PC-3 (cell line): ENCODE data around the gene KDM4B. TPM values are rescaled to one million over a fixed set of nuclear protein-coding genes. Genes with fewer than 3 reads are reported as not detected.

Experiments used
- ATAC-seq: fragments of 200-7000 bp; cut with Tn5 transposase; 2 replicates; pipeline ENCODE4 v1.9.1; 2020; ENCODE audit warnings: mild to moderate bottlenecking, moderate library complexity
- BruUV-seq: library from RNA; stranded (reverse); fragments of 400-500 nt; replicated peaks from 2 replicates; lab custom pipeline; 2021; lab: Mats Ljungman, UMichigan
- CTCF ChIA-PET: fragments of 300-600 bp; sonication (Branson Sonifier 250); formaldehyde crosslinking; loops from one replicate; lab custom pipeline; 2022; ENCODE audit warnings: antibody characterized with exemption; lab: Charles Lee
- POLR2A ChIA-PET: fragments of 300-600 bp; sonication (Branson Sonifier 250); formaldehyde crosslinking; loops from one replicate; lab custom pipeline; 2022; ENCODE audit warnings: antibody characterized with exemption; ENCODE audit not compliant: unreplicated experiment; lab: Charles Lee
- DNase-seq: peaks from one replicate; pipeline ENCODE4 v3.0.0-alpha.2; 2015
- H2AFZ ChIP-seq: fragments of 300-600 bp; sonication (generic); 2 replicates; pipeline ENCODE4 v1.6.0; 2016; ENCODE audit warnings: antibody characterized with exemption, low read length
- H3F3A ChIP-seq: fragments of 300-600 bp; sonication (generic); one replicate; pipeline ENCODE4 v1.6.0; 2017; ENCODE audit warnings: antibody characterized with exemption, low read length, control low read depth, mild to moderate bottlenecking; ENCODE audit not compliant: unreplicated experiment
- H3K27ac ChIP-seq: fragments of 300-600 bp; sonication (generic); 2 replicates; pipeline ENCODE4 v1.5.1; 2016; ENCODE audit warnings: mild to moderate bottlenecking, low read length
- H3K27me3 ChIP-seq: fragments of 300-600 bp; sonication (generic); 2 replicates; pipeline ENCODE4 v1.6.1; 2016; ENCODE audit warnings: low read length, mixed read lengths
- H3K36me3 ChIP-seq: fragments of 300-600 bp; sonication (generic); 2 replicates; pipeline ENCODE4 v1.6.1; 2016; ENCODE audit warnings: low read depth, mixed run types, low read length, mixed read lengths
- H3K4me1 ChIP-seq: fragments of 300-600 bp; sonication (generic); 2 replicates; pipeline ENCODE4 v1.5.1; 2016; ENCODE audit warnings: low read length; ENCODE audit not compliant: insufficient read depth
- H3K4me2 ChIP-seq: fragments of 300-600 bp; sonication (generic); 2 replicates; pipeline ENCODE4 v1.6.0; 2016; ENCODE audit warnings: low read length
- H3K4me3 ChIP-seq: fragments of 300-600 bp; sonication (generic); 2 replicates; pipeline ENCODE4 v1.5.1; 2016; ENCODE audit warnings: mild to moderate bottlenecking, low read length, mixed read lengths
- H3K79me2 ChIP-seq: fragments of 300-600 bp; sonication (generic); 2 replicates; pipeline ENCODE4 v1.6.1; 2017; ENCODE audit warnings: low read length, mixed read lengths
- H3K9ac ChIP-seq: fragments of 300-600 bp; sonication (generic); 2 replicates; pipeline ENCODE4 v1.6.0; 2016; ENCODE audit warnings: mild to moderate bottlenecking, low read length
- H3K9me2 ChIP-seq: fragments of 300-600 bp; sonication (generic); replicated peaks from 2 replicates; pipeline ENCODE4 v1.6.1; 2016; ENCODE audit warnings: mixed run types, low read length, mixed read lengths
- H3K9me3 ChIP-seq: fragments of 300-600 bp; sonication (generic); 2 replicates; pipeline ENCODE4 v1.6.1; 2016; ENCODE audit warnings: low read length, mixed read lengths
- H4K20me1 ChIP-seq: fragments of 300-600 bp; sonication (generic); 2 replicates; pipeline ENCODE4 v1.6.1; 2016; ENCODE audit warnings: low read length, mixed read lengths
- CTCF ChIP-seq: fragments of 300-600 bp; sonication (generic); conservative IDR thresholded peaks from 2 replicates; pipeline ENCODE4 v1.5.1; 2017; ENCODE audit warnings: antibody characterized with exemption, low read depth, mild to moderate bottlenecking, low read length
- EZH2 ChIP-seq: fragments of 300-600 bp; sonication (generic); IDR thresholded peaks from one replicate; pipeline ENCODE4 v1.6.1; 2017; ENCODE audit warnings: antibody characterized with exemption, mild to moderate bottlenecking, low read length; ENCODE audit not compliant: unreplicated experiment
- EZH2phosphoT487 ChIP-seq: fragments of 300-600 bp; sonication (generic); IDR thresholded peaks from 2 replicates; pipeline ENCODE4 v1.6.1; 2018; ENCODE audit warnings: mild to moderate bottlenecking, antibody characterized with exemption, low read length, borderline replicate concordance
- intact Hi-C: fragments of 100-400 bp; cut with micrococcal nuclease; formaldehyde crosslinking; loops from 2 replicates; pipeline ENCODE4 v1.9.0; 2023
- total RNA-seq: library from RNA; depleted of rRNA; stranded (reverse); fragments of >200 nt; gene quantifications from 2 replicates; pipeline ENCODE4 v1.2.3, GENCODE V29; 2014

KDM4B gene
- total RNA-seq, 1 experiment from 2014 or later: 19.8 TPM

- no peak overlapping the region for H3K9ac ChIP-seq
- H2AFZ ChIP-seq: no peak overlapping the region
- peaks cover 3% of the 10 kb centered on the region; the same call in 1 of the 2 replicates for H3K36me3 ChIP-seq
- H3F3A ChIP-seq: no peaks in the 10 kb centered on the region
- H3K79me2 ChIP-seq: no peaks in the 10 kb centered on the region
- no peak for DNase-seq
- H3K9me2 ChIP-seq: no peaks in the 10 kb centered on the region
- ChIA-PET CTCF (no interaction called here), POLR2A (no interaction called here)
- H4K20me1 ChIP-seq: 0 out of 2 replicates have a peak, but pooled peaks cover 3% of the 10 kb centered on the region
- no peak for ATAC-seq
- no peaks in the 10 kb centered on the region for H3K27me3 ChIP-seq
- no peak overlapping the region for H3K4me2 ChIP-seq
- no peak overlapping the region for H3K4me3 ChIP-seq
- no peaks in the 10 kb centered on the region for H3K4me1 ChIP-seq
- intact Hi-C loops: no loop called here
- TF ChIP-seq CTCF: no peak
- no peak for TF ChIP-seq EZH2
- TF ChIP-seq EZH2phosphoT487: no peak
- BruUV-seq: no TSS peak
- H3K27ac ChIP-seq: no peak overlapping the region
- no peaks in the 10 kb centered on the region for H3K9me3 ChIP-seq
These were observed 101.4 kb downstream of the KDM4B start for GRCh38 chr19:5070331-5070730.

GRCh38 chr19:5070930-5071329, 102.0 kb downstream of the KDM4B start:
- no TSS peak for BruUV-seq
- Histone ChIP-seq H3K4me2 (no peak overlapping the region), H3K9me3 (no peaks in the 10 kb centered on the region), H3K4me1 (no peaks in the 10 kb centered on the region), H3K27ac (no peak overlapping the region), H3K79me2 (no peaks in the 10 kb centered on the region), H3K9me2 (no peaks in the 10 kb centered on the region), H3K9ac (no peak overlapping the region), H4K20me1 (0 out of 2 replicates have a peak, but pooled peaks cover 3% of the 10 kb centered on the region), H3K27me3 (no peaks in the 10 kb centered on the region), H2AFZ (no peak overlapping the region), H3F3A (no peaks in the 10 kb centered on the region), H3K36me3 (peaks cover 3% of the 10 kb centered on the region; the same call in 1 of the 2 replicates), H3K4me3 (no peak overlapping the region)
- ChIA-PET POLR2A (no interaction called here), CTCF (no interaction called here)
- DNase-seq (no peak), ATAC-seq (no peak)
- intact Hi-C loops: no loop called here
- TF ChIP-seq CTCF (no peak), EZH2 (no peak), EZH2phosphoT487 (no peak)

- TF ChIP-seq EZH2 (no peak), EZH2phosphoT487 (no peak), CTCF (no peak)
- Histone ChIP-seq H3K9me2 (no peaks in the 10 kb centered on the region), H4K20me1 (0 out of 2 replicates have a peak, but pooled peaks cover 3% of the 10 kb centered on the region), H3K4me2 (no peak overlapping the region), H3K4me1 (no peaks in the 10 kb centered on the region), H3K9ac (no peak overlapping the region), H3F3A (no peaks in the 10 kb centered on the region), H3K27me3 (no peaks in the 10 kb centered on the region), H3K4me3 (no peak overlapping the region), H3K9me3 (no peaks in the 10 kb centered on the region), H3K79me2 (no peaks in the 10 kb centered on the region), H3K27ac (no peak overlapping the region), H2AFZ (no peak overlapping the region), H3K36me3 (peaks cover 3% of the 10 kb centered on the region; the same call in 1 of the 2 replicates)
- BruUV-seq: no TSS peak
- no peak for DNase-seq
- intact Hi-C loops: no loop called here
- ATAC-seq: no peak
- POLR2A ChIA-PET: no interaction called here
- CTCF ChIA-PET: no interaction called here
These were observed 102.7 kb downstream of the KDM4B start for GRCh38 chr19:5071579-5071978.
